ENCODE measurements around the gene HS6ST3. TPM values are rescaled to one million over a fixed set of nuclear protein-coding genes. Genes with fewer than 3 reads are reported as not detected.

Gene HS6ST3
- total and polyA plus RNA-seq, 2 donors (not counting 3 experiments of a cell fraction or from before 2014, with no cell fraction given), result 0.03 to 0.15 TPM

GRCh38 chr13:96684907-96685306 lies 595.0 kb downstream of the HS6ST3 start:
- intact Hi-C loops (cut with micrococcal nuclease), result no loop called here
- H2AFZ ChIP-seq (ENCODE audit: low read depth, low read length), result no peak overlapping the region
- no TSS peak for BruUV-seq (replicated peaks)
- POLR2A ChIA-PET, result no interaction called here
- no peaks in the 10 kb centered on the region for H3K9me1 ChIP-seq (replicated peaks; ENCODE audit: control insufficient read depth, extremely low read depth, insufficient read depth, low read length)
- H3K4me3 ChIP-seq (replicated peaks in 1 of 3; ENCODE audit: insufficient read depth in 1 of 3, low read depth in 1 of 3, low read length in 3 of 3), result no peak overlapping the region
- dilution Hi-C loops (cut with MboI; ENCODE audit: extremely low pct_ligation_motif_present, low sequenced_read_pairs), result no loop called here
- no peaks in the 10 kb centered on the region for H3K79me2 ChIP-seq (ENCODE audit: control insufficient read depth, insufficient read depth, low read length)
- CTCF ChIA-PET, result no interaction called here
- no peak for DNase-seq (ENCODE audit: low read depth, low spot score)
- no peaks in the 10 kb centered on the region for H3K36me3 ChIP-seq (ENCODE audit: control insufficient read depth in 2 of 2, extremely low read depth in 1 of 2, insufficient read depth in 2 of 2, low read length in 2 of 2)
- no peaks in the 10 kb centered on the region for H3K9me3 ChIP-seq (replicated peaks; ENCODE audit: control insufficient read depth, insufficient read depth, low read length)
- H3K4me2 ChIP-seq (ENCODE audit: insufficient read depth, low read length), result no peak overlapping the region
- no peak for FAIRE-seq
- no peaks in the 10 kb centered on the region for H4K20me1 ChIP-seq (replicated peaks; ENCODE audit: control insufficient read depth, extremely low read depth, insufficient read depth, low read length)
- H3K9ac ChIP-seq (replicated peaks; ENCODE audit: extremely low read depth, insufficient read depth, low read length), result no peak overlapping the region
- H3K27me3 ChIP-seq (ENCODE audit: control insufficient read depth in 2 of 2, insufficient read depth in 2 of 2, low read length in 2 of 2), result no peaks in the 10 kb centered on the region
- no peak for TF ChIP-seq POLR2A (IDR thresholded peaks at IDR 0.05; ENCODE audit: low read depth, low read length)
- no peak overlapping the region for H3K27ac ChIP-seq (ENCODE audit: insufficient read depth, low read depth, low read length)
- no peaks in the 10 kb centered on the region for H3K4me1 ChIP-seq (ENCODE audit: control insufficient read depth, extremely low read depth, insufficient read depth, low read length)

DNA sequence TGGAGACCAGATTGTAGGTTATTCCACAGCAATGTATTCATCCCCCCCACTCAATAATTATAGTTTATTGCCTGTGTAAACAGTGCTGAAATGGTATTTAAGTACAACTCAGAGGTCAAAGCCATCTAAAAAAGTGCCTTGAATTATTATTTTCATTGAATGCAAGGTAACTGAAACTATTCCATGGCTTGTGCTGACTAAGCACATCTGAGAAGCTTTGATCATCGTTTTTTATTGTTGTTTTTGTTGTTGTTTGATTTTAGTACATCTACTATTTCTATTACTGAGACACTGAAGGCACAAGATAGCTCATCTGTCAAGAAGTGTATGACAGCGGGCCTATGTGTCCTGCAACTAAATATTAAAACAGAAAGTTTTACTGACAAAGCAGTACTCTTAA lies 596.4 kb downstream of the HS6ST3 start:
- H3K79me2 ChIP-seq (ENCODE audit: control insufficient read depth, insufficient read depth, low read length), result no peaks in the 10 kb centered on the region
- no peak for TF ChIP-seq MAX (IDR thresholded peaks at IDR 0.05; ENCODE audit: insufficient read depth, insufficient read length)
- no peak for TF ChIP-seq JUN (IDR thresholded peaks at IDR 0.05; ENCODE audit: borderline replicate concordance, insufficient read depth, insufficient read length, low read depth)
- no peak for TF ChIP-seq GATA2 (IDR thresholded peaks at IDR 0.05; ENCODE audit: insufficient read depth, insufficient read length, low read depth, low read length)
- TF ChIP-seq POLR2AphosphoS5 (IDR thresholded peaks at IDR 0.05; ENCODE audit: insufficient read depth, low read depth, low read length), result no peak
- TF ChIP-seq, protein P1, sequence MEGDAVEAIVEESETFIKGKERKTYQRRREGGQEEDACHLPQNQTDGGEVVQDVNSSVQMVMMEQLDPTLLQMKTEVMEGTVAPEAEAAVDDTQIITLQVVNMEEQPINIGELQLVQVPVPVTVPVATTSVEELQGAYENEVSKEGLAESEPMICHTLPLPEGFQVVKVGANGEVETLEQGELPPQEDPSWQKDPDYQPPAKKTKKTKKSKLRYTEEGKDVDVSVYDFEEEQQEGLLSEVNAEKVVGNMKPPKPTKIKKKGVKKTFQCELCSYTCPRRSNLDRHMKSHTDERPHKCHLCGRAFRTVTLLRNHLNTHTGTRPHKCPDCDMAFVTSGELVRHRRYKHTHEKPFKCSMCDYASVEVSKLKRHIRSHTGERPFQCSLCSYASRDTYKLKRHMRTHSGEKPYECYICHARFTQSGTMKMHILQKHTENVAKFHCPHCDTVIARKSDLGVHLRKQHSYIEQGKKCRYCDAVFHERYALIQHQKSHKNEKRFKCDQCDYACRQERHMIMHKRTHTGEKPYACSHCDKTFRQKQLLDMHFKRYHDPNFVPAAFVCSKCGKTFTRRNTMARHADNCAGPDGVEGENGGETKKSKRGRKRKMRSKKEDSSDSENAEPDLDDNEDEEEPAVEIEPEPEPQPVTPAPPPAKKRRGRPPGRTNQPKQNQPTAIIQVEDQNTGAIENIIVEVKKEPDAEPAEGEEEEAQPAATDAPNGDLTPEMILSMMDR (IDR thresholded peaks at IDR 0.05; ENCODE audit: extremely low read depth in 1 of 2, insufficient read depth in 1 of 2, low read depth in 1 of 2, low read length in 2 of 2), result no peak
- TF ChIP-seq MYC (IDR thresholded peaks at IDR 0.05; ENCODE audit: low read depth, low read length), result no peak
- no peak for TF ChIP-seq EZH2 (IDR thresholded peaks at IDR 0.05; ENCODE audit: borderline replicate concordance, low read depth, low read length, severe bottlenecking)
- TF ChIP-seq FOS (IDR thresholded peaks at IDR 0.05; ENCODE audit: borderline replicate concordance, insufficient read depth, low read length), result no peak
- no peak for TF ChIP-seq POLR2A (IDR thresholded peaks at IDR 0.05; ENCODE audit: low read depth, low read length)

More for the DNA sequence above, 596.4 kb downstream of the HS6ST3 start:
- H3K9ac ChIP-seq (replicated peaks; ENCODE audit: extremely low read depth, insufficient read depth, low read length), result no peak overlapping the region
- BruUV-seq (replicated peaks), result no TSS peak
- H3K4me1 ChIP-seq (ENCODE audit: control insufficient read depth, extremely low read depth, insufficient read depth, low read length), result no peaks in the 10 kb centered on the region
- DNase-seq (ENCODE audit: low read depth, low spot score) (no peak), FAIRE-seq (no peak)
- H3K4me2 ChIP-seq (ENCODE audit: insufficient read depth, low read length), result no peak overlapping the region
- H4K20me1 ChIP-seq (replicated peaks; ENCODE audit: control insufficient read depth, extremely low read depth, insufficient read depth, low read length), result no peaks in the 10 kb centered on the region
- ChIA-PET POLR2A (no interaction called here), CTCF (no interaction called here)
- no peaks in the 10 kb centered on the region for H3K27me3 ChIP-seq (ENCODE audit: control insufficient read depth in 2 of 2, insufficient read depth in 2 of 2, low read length in 2 of 2)
- no peaks in the 10 kb centered on the region for H3K36me3 ChIP-seq (ENCODE audit: control insufficient read depth in 2 of 2, extremely low read depth in 1 of 2, insufficient read depth in 2 of 2, low read length in 2 of 2)
- H3K9me3 ChIP-seq (replicated peaks; ENCODE audit: control insufficient read depth, insufficient read depth, low read length), result no peaks in the 10 kb centered on the region
- dilution Hi-C loops (cut with MboI; ENCODE audit: extremely low pct_ligation_motif_present, low sequenced_read_pairs) (no loop called here), intact Hi-C loops (cut with micrococcal nuclease) (no loop called here)
- no peak overlapping the region for H3K4me3 ChIP-seq (replicated peaks in 1 of 3; ENCODE audit: insufficient read depth in 1 of 3, low read depth in 1 of 3, low read length in 3 of 3)
- H3K9me1 ChIP-seq (replicated peaks; ENCODE audit: control insufficient read depth, extremely low read depth, insufficient read depth, low read length), result no peaks in the 10 kb centered on the region
- no peak overlapping the region for H3K27ac ChIP-seq (ENCODE audit: insufficient read depth, low read depth, low read length)
- no peak overlapping the region for H2AFZ ChIP-seq (ENCODE audit: low read depth, low read length)

Data from endothelial cell of umbilical vein (primary cell).